Measurements from ENCODE around the gene WDR49.
A peak's percentile ranks its signal among the peaks of the same experiment; 100 is the strongest.

Gene WDR49

GRCh38 chr3:167653760-167654159 is at the start of gene WDR49:
Gene WDR49 (minus strand): TSS chr3:167653942. CDS start chr3:167653425, 517 bp downstream.
- no peak for DNase-seq (ENCODE audit: low read depth)

- DNase-seq (ENCODE audit: low read depth): no peak
These were observed 47.2 kb upstream of the WDR49 start for GRCh38 chr3:167700926-167701325.

GRCh38 chr3:167700046-167700445 is 46.3 kb upstream of the WDR49 start:
- DNase-seq (ENCODE audit: low read depth): no peak

GRCh38 chr3:167694121-167694520 is 40.4 kb upstream of the WDR49 start:
- no peak for DNase-seq (ENCODE audit: low read depth)

GRCh38 chr3:167691366-167691765 is 37.6 kb upstream of the WDR49 start:
- DNase-seq (ENCODE audit: low read depth): no peak

GRCh38 chr3:167684388-167684993 is 30.7 kb upstream of the WDR49 start:
- peak; percentile 35 for DNase-seq (ENCODE audit: low read depth)

GRCh38 chr3:167679526-167679925 is 25.8 kb upstream of the WDR49 start:
- DNase-seq (ENCODE audit: low read depth): no peak

GRCh38 chr3:167675848-167676247 is 22.1 kb upstream of the WDR49 start:
- DNase-seq (ENCODE audit: low read depth): no peak

- DNase-seq (ENCODE audit: low read depth): no peak
These were observed 19.5 kb upstream of the WDR49 start for GRCh38 chr3:167673221-167673620.

- no peak for DNase-seq (ENCODE audit: low read depth)
These were observed 18.2 kb upstream of the WDR49 start for GRCh38 chr3:167671878-167672427.

- no peak for DNase-seq (ENCODE audit: low read depth)
These were observed 16.0 kb upstream of the WDR49 start for GRCh38 chr3:167669699-167670098.

GRCh38 chr3:167668651-167669050 is 14.9 kb upstream of the WDR49 start:
- no peak for DNase-seq (ENCODE audit: low read depth)

GRCh38 chr3:167666563-167666962 is 12.8 kb upstream of the WDR49 start:
- no peak for DNase-seq (ENCODE audit: low read depth)

GRCh38 chr3:167662919-167663400 is 9.2 kb upstream of the WDR49 start:
- no peak for DNase-seq (ENCODE audit: low read depth)

- DNase-seq (ENCODE audit: low read depth): no peak
These were observed 4.0 kb upstream of the WDR49 start for GRCh38 chr3:167657684-167658225.

GRCh38 chr3:167656821-167657220 is 3.1 kb upstream of the WDR49 start:
- no peak for DNase-seq (ENCODE audit: low read depth)

- no peak for DNase-seq (ENCODE audit: low read depth)
These were observed 587 bp downstream of the WDR49 start for GRCh38 chr3:167653155-167653554.

- DNase-seq (ENCODE audit: low read depth): no peak
These were observed 1.9 kb downstream of the WDR49 start for GRCh38 chr3:167651826-167652225.

GRCh38 chr3:167650459-167650858 is 3.3 kb downstream of the WDR49 start:
- DNase-seq (ENCODE audit: low read depth): no peak

- DNase-seq (ENCODE audit: low read depth): no peak
These were observed 4.0 kb downstream of the WDR49 start for GRCh38 chr3:167649746-167650145.

- DNase-seq (ENCODE audit: low read depth): no peak
These were observed 9.1 kb downstream of the WDR49 start for GRCh38 chr3:167644611-167645010.

GRCh38 chr3:167631471-167631870 is 22.3 kb downstream of the WDR49 start:
- DNase-seq (ENCODE audit: low read depth): no peak

GRCh38 chr3:167626490-167626889 is 27.3 kb downstream of the WDR49 start:
- no peak for DNase-seq (ENCODE audit: low read depth)

- no peak for DNase-seq (ENCODE audit: low read depth)
These were observed 38.7 kb downstream of the WDR49 start for GRCh38 chr3:167615030-167615429.
